Suprapubic skin (tissue), 4 donors: ENCODE results near the gene CCL2.

ENCODE experiments used
- CTCF ChIP-seq, 2 donors: fragments of 200-600 bp in 1 of 2; fragments of 450-650 bp in 1 of 2; sonication (generic) in 1 of 2; IDR thresholded peaks; one replicate each; pipeline ENCODE4 v1.5.1; 2016 to 2019; ENCODE audit warnings: antibody characterized with exemption in 2 of 2, mild to moderate bottlenecking in 1 of 2, moderate library complexity in 1 of 2
- EP300 ChIP-seq: sonication (generic); formaldehyde crosslinking; IDR thresholded peaks from one replicate; pipeline ENCODE4 v1.6.1; 2017; ENCODE audit warnings: antibody characterized with exemption
- POLR2A ChIP-seq, 2 donors: fragments of 450-650 bp; IDR thresholded peaks; one replicate each; pipeline ENCODE4 v1.6.1; 2017; ENCODE audit warnings: antibody characterized with exemption in 2 of 2, mild to moderate bottlenecking in 2 of 2, moderate library complexity in 2 of 2
- POLR2AphosphoS5 ChIP-seq, 3 donors: sonication (generic); formaldehyde crosslinking; IDR thresholded peaks; one replicate each; pipeline ENCODE4 v1.6.1; 2017; ENCODE audit warnings: antibody characterized with exemption in 3 of 3

- TF ChIP-seq POLR2AphosphoS5 (IDR thresholded peaks at IDR 0.05) (no peak), CTCF (IDR thresholded peaks at IDR 0.05) (no peak), POLR2A (IDR thresholded peaks at IDR 0.05) (no peak), EP300 (no peak)
These were observed 34.9 kb upstream of the CCL2 start for GRCh38 chr17:34220045-34220751.
